Muscle layer of colon (tissue), 2 donors: ENCODE measurements around the gene TRIM61.
"Not testable (repeated sequence)": the region's sequence is repeated elsewhere in the genome, so short reads cannot be mapped to it uniquely, and the experiment has no call there.

ENCODE experiments used
- H3K27ac ChIP-seq: one replicate; pipeline ENCODE4 v1.7.0; 2013; ENCODE audit warnings: low read depth, mild to moderate bottlenecking, low read length, moderate library complexity
- H3K27me3 ChIP-seq, 2 donors: one replicate each; pipeline ENCODE4 v1.7.0; 2013; ENCODE audit warnings: low read length in 2 of 2, mild to moderate bottlenecking in 2 of 2; ENCODE audit not compliant: insufficient read depth in 2 of 2, control insufficient read depth in 1 of 2
- H3K36me3 ChIP-seq: one replicate; pipeline ENCODE4 v1.7.0; 2013; ENCODE audit warnings: mild to moderate bottlenecking, low read length; ENCODE audit not compliant: insufficient read depth
- H3K4me1 ChIP-seq: one replicate; pipeline ENCODE4 v1.7.0; 2013; ENCODE audit warnings: mild to moderate bottlenecking, low read length; ENCODE audit not compliant: insufficient read depth
- H3K4me3 ChIP-seq, 2 donors: one replicate each; pipeline ENCODE4 v1.7.0; 2013; ENCODE audit warnings: low read length in 2 of 2, low read depth in 1 of 2, mild to moderate bottlenecking in 1 of 2, moderate library complexity in 1 of 2
- H3K9ac ChIP-seq: one replicate; pipeline ENCODE4 v1.7.0; 2013; ENCODE audit warnings: low read length
- H3K9me3 ChIP-seq: one replicate; pipeline ENCODE4 v1.7.0; 2013; ENCODE audit warnings: mild to moderate bottlenecking, low read length
- donor health status: abdominal sarcoma.
- donor health status: Adenocarcinoma of cecum.

TRIM61 gene

DNA sequence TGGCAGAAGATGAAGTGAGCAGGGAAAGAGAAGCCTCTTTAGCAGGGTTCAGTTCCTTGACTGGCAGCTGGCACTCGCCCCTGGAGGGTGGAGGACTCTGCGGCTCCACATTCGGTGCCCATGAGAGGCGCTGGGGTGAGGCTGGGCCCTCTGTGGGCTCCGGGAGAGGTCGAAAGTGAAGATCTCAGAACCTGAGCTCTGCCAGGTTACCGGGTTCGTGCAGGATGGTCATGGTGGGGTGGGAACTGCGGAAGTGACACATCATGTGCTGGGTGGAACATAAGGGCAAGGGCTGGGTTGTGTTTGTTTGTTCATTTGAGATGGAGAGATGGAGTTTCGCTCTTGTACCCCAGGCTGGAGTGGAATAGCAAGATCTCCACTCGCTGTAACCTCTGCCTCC is 44.2 kb downstream of the TRIM61 start:
- no peak overlapping the region for H3K4me3 ChIP-seq
- no peaks in the 10 kb centered on the region for H3K4me1 ChIP-seq
- H3K9me3 ChIP-seq, result no peaks in the 10 kb centered on the region
- H3K9ac ChIP-seq, result no peak overlapping the region
- H3K27me3 ChIP-seq, result no peaks in the 10 kb centered on the region
- H3K36me3 ChIP-seq, result no peaks in the 10 kb centered on the region
- H3K27ac ChIP-seq, result no peak overlapping the region

DNA sequence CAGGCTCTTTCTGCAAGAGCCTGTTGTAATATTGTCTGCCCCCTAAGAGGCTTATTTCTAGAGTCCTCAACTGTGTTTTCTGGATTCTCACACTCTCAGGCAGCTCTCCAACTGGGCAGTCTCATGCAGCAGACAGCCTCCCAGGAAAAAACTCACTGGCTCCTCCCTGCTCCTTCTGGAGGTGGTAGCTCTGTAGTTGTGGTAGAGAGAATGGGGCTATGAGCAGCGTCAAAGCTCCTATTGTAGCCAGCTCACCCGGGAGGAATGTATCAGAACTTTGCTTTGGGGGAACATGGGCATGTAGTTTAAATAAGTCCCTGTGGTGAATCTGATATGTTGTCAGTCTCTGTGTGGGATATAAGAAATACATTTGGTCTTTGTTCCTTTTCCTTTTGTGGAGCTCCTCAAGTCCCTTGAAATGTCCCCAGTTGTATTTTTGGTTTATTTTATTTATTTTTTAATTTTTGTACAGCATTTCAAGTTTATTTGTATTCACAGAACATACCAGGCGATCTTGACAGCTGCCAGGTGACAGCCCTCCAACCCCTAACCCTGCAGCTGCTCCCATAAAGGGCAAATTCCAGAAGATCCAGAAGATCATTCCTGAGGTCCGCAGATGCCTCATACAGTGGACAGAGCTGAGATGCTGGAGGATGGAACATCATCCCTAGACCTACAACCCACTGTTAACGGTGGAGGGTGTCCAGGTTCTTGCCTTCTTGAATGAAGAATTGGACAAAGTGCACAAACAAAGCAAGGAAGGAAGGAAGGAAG is 45.7 kb downstream of the TRIM61 start:
- H3K4me1 ChIP-seq, result no peaks in the 10 kb centered on the region
- H3K9ac ChIP-seq, result no peak overlapping the region
- H3K4me3 ChIP-seq, result no peak overlapping the region
- no peak overlapping the region for H3K27ac ChIP-seq
- no peaks in the 10 kb centered on the region for H3K36me3 ChIP-seq
- no peaks in the 10 kb centered on the region for H3K9me3 ChIP-seq
- no peaks in the 10 kb centered on the region for H3K27me3 ChIP-seq

DNA sequence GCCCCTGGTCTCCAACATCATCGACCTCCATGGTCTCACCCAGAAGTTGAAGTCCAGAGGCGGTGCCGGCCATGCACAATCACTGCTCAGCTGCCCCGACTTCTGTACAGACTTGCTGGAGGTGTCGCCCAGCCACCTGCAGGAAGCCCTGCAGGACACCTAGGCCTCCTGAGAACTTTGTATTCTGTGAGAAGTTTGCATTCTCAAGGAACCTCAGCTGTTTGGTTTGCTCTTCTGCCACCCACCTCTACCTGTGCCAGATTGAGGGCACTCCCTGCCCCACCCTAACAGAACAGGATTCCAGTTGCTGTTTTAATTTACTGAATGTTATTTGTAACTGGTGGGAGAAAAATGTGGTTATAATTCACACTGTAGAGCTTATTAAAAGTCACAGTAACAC is 46.8 kb downstream of the TRIM61 start:
- no peaks in the 10 kb centered on the region for H3K27me3 ChIP-seq
- no peaks in the 10 kb centered on the region for H3K36me3 ChIP-seq
- no peaks in the 10 kb centered on the region for H3K9me3 ChIP-seq
- H3K4me1 ChIP-seq, result no peaks in the 10 kb centered on the region
- H3K4me3 ChIP-seq, result no peak overlapping the region
- no peak overlapping the region for H3K27ac ChIP-seq
- H3K9ac ChIP-seq, result no peak overlapping the region

DNA sequence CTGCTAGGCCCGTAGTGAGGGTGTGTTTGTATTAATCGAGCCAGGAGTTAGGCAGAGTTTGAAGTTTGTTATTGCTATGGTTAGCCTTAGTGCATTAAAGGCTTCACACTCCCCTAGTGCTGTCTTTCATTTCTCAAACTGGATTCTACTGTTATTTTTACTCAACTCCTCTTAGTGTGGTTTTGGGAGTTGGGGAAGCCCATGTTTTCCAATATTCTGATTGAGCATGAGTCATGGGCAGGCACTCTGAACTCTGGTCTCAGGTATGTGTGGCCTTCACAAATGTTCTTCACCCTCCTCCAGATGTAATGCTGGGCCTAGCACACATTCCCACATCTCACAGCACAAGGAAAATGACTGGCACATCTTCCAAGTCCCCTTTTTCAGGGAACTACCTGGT is 50.4 kb downstream of the TRIM61 start:
- H3K9me3 ChIP-seq, H3K9ac ChIP-seq, H3K36me3 ChIP-seq, H3K4me3 ChIP-seq, H3K4me1 ChIP-seq, H3K27ac ChIP-seq, H3K27me3 ChIP-seq: not testable (repeated sequence)

DNA sequence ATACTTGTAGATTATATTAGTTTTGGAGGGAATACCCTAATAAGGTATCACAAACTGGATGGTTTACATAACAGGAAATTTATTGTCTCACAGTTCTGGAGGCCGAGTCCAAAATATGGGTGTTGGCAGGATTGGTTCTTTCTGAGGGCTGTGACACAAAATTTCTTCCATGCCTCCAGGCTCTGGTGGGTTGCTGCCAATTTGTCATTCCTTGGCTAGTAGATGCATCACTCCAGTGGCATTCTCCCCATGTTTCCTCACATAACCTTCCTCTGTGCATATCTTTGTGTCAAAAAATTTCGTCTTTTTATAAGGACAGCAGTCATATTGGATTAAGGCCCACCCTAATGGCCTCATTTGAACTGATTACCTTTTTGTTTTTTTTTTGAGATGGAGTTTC is 51.2 kb downstream of the TRIM61 start:
- H3K36me3 ChIP-seq, result no peaks in the 10 kb centered on the region
- H3K9me3 ChIP-seq, result no peaks in the 10 kb centered on the region
- no peak overlapping the region for H3K4me3 ChIP-seq
- no peak overlapping the region for H3K27ac ChIP-seq
- no peaks in the 10 kb centered on the region for H3K27me3 ChIP-seq
- H3K9ac ChIP-seq, result no peak overlapping the region
- H3K4me1 ChIP-seq, result no peaks in the 10 kb centered on the region

DNA sequence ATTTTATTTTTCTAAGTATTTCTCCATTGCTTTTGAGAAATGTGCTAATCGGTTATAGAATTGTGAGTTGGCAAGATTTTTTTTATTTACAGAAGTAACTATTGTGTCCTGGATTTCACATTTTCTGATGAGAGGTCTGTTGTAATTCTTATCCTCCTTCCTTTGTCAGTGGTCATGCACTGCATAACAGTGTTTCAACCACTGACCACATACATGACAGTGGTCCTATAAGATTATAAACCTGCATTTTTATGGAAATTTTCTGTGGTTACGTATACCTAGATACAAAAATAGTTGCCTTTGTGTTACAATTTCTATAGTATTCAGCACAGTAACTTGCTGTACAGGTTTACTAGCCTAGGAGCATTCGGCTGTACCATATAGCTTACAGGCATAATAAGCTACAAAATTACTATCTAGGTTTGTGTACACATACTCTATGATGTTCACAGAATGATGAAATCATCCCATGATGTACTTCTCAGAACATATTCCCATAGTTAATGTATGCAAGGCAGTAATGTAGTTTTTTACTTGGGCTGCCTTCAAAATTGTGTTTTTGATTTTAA is 52.7 kb downstream of the TRIM61 start:
- Histone ChIP-seq H3K9me3 (no peaks in the 10 kb centered on the region), H3K27ac (no peak overlapping the region), H3K4me1 (no peaks in the 10 kb centered on the region), H3K9ac (no peak overlapping the region), H3K36me3 (no peaks in the 10 kb centered on the region), H3K4me3 (no peak overlapping the region), H3K27me3 (no peaks in the 10 kb centered on the region)

DNA sequence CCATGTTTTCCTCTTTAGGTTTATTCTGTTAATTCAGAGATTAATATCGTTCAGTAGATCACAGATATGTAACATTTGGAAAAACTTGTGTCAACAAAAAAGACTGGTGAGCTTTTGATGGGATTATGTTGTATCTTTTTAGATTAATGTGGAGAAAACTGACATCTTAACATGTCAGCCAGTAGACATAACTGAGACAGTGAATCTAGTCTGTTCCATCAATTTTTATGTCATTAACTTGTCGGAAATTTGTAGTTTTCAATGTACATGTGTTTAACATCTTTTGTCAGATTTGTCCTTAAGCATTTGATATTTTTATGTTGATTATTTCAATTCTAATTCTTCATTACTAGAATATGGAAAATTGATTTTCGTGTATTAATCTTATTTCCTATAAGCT is 58.5 kb downstream of the TRIM61 start:
- H3K27me3 ChIP-seq, result no peaks in the 10 kb centered on the region
- no peak overlapping the region for H3K27ac ChIP-seq
- no peaks in the 10 kb centered on the region for H3K36me3 ChIP-seq
- no peak overlapping the region for H3K9ac ChIP-seq
- H3K4me3 ChIP-seq, result no peak overlapping the region
- no peaks in the 10 kb centered on the region for H3K4me1 ChIP-seq
- no peaks in the 10 kb centered on the region for H3K9me3 ChIP-seq
